HEK293T (cell line): Measurements from ENCODE around the gene CDH18.

ENCODE experiments used
- CTCF ChIA-PET: fragments of 350-600 bp; formaldehyde crosslinking; extraction: SDS; loops from one replicate; lab custom pipeline; 2021; ENCODE audit warnings: antibody characterized with exemption, inconsistent platforms; lab: Yijun Ruan, JAX
- POLR2A ChIA-PET: fragments of 350-600 bp; formaldehyde crosslinking; extraction: SDS; loops from one replicate; lab custom pipeline; 2020; ENCODE audit warnings: antibody characterized with exemption, inconsistent platforms; lab: Yijun Ruan, JAX
- DNase-seq: peaks from one replicate; pipeline ENCODE4 v3.0.0; 2012; ENCODE audit warnings: mixed read lengths; ENCODE audit errors: extremely low spot score
- ARNT ChIP-seq: fragments of 450-650 bp; IDR thresholded peaks from 2 replicates; pipeline ENCODE4 v1.6.1; 2017; ENCODE audit warnings: mild to moderate bottlenecking
- BHLHE40 ChIP-seq: fragments of 450-650 bp; IDR thresholded peaks from 2 replicates; pipeline ENCODE4 v1.6.1; 2016; ENCODE audit warnings: mild to moderate bottlenecking, moderate library complexity, borderline replicate concordance
- CTBP1 ChIP-seq: fragments of 450-650 bp; IDR thresholded peaks from 2 replicates; pipeline ENCODE4 v1.6.1; 2016; ENCODE audit warnings: borderline replicate concordance
- ELF4 ChIP-seq: fragments of 450-650 bp; IDR thresholded peaks from 2 replicates; pipeline ENCODE4 v1.6.1; 2017; ENCODE audit warnings: antibody characterized with exemption
- FOXA1 ChIP-seq: fragments of 450-650 bp; IDR thresholded peaks from 2 replicates; pipeline ENCODE4 v1.6.1; 2016; ENCODE audit warnings: mild to moderate bottlenecking
- FOXK2 ChIP-seq: fragments of 450-650 bp; IDR thresholded peaks from 2 replicates; pipeline ENCODE4 v1.6.1; 2016; ENCODE audit warnings: mild to moderate bottlenecking
- FOXM1 ChIP-seq: fragments of 450-650 bp; IDR thresholded peaks from 2 replicates; pipeline ENCODE4 v1.6.1; 2017; ENCODE audit warnings: mild to moderate bottlenecking, borderline replicate concordance
- HDGF ChIP-seq: fragments of 450-650 bp; IDR thresholded peaks from 2 replicates; pipeline ENCODE4 v1.6.1; 2017; ENCODE audit warnings: antibody characterized with exemption, borderline replicate concordance
- L3MBTL2 ChIP-seq: fragments of 450-650 bp; conservative IDR thresholded peaks from 2 replicates; pipeline ENCODE4 v1.6.1; 2016; ENCODE audit warnings: mild to moderate bottlenecking
- LEF1 ChIP-seq: fragments of 450-650 bp; IDR thresholded peaks from 2 replicates; pipeline ENCODE4 v1.6.1; 2017; ENCODE audit warnings: mild to moderate bottlenecking, borderline replicate concordance
- NFRKB ChIP-seq: fragments of 450-650 bp; IDR thresholded peaks from 2 replicates; pipeline ENCODE4 v1.6.1; 2016; ENCODE audit warnings: mild to moderate bottlenecking, moderate library complexity
- SP1 ChIP-seq: fragments of 450-650 bp; IDR thresholded peaks from 2 replicates; pipeline ENCODE4 v1.6.1; 2017
- SUZ12 ChIP-seq: fragments of 450-650 bp; IDR thresholded peaks from 2 replicates; pipeline ENCODE4 v1.6.1; 2016; ENCODE audit warnings: mild to moderate bottlenecking
- TARDBP ChIP-seq: fragments of 450-650 bp; IDR thresholded peaks from 2 replicates; pipeline ENCODE4 v1.6.1; 2016
- ZNF384 ChIP-seq: fragments of 450-650 bp; IDR thresholded peaks from 2 replicates; pipeline ENCODE4 v1.6.1; 2016
- TF ChIP-seq, protein P1 (sequence below): fragments of 450-650 bp; IDR thresholded peaks from 2 replicates; pipeline ENCODE4 v1.6.1; 2016

The CDH18 gene

DNA sequence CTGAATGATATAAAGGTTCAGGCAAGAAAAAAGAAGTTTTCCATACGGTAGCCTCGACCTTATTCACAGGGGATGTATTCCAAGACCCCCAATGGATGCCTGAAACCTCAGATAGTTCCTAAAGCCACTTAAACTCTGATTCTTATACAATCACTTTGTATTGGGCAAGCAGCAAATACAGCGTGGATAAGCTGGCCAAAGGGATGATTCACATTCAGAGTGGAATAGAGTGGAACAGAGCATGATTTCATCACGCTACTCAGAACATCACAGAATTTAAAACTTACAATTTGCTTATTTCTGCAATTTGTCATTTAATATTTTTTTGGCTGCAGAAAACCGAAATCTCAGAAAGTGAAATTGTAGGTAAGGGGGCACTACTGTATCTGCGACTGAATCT is 40.5 kb upstream of the CDH18 start:
- TF ChIP-seq HDGF (no peak), FOXM1 (no peak), ARNT (no peak), NFRKB (no peak), FOXA1 (no peak), BHLHE40 (no peak), TARDBP (no peak), FOXK2 (no peak), CTBP1 (no peak), L3MBTL2 (no peak), SUZ12 (no peak), LEF1 (no peak)
- TF ChIP-seq, protein P1, sequence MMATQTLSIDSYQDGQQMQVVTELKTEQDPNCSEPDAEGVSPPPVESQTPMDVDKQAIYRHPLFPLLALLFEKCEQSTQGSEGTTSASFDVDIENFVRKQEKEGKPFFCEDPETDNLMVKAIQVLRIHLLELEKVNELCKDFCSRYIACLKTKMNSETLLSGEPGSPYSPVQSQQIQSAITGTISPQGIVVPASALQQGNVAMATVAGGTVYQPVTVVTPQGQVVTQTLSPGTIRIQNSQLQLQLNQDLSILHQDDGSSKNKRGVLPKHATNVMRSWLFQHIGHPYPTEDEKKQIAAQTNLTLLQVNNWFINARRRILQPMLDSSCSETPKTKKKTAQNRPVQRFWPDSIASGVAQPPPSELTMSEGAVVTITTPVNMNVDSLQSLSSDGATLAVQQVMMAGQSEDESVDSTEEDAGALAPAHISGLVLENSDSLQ: no peak
- POLR2A ChIA-PET: no interaction called here
- no peak for DNase-seq
- CTCF ChIA-PET: no interaction called here

DNA sequence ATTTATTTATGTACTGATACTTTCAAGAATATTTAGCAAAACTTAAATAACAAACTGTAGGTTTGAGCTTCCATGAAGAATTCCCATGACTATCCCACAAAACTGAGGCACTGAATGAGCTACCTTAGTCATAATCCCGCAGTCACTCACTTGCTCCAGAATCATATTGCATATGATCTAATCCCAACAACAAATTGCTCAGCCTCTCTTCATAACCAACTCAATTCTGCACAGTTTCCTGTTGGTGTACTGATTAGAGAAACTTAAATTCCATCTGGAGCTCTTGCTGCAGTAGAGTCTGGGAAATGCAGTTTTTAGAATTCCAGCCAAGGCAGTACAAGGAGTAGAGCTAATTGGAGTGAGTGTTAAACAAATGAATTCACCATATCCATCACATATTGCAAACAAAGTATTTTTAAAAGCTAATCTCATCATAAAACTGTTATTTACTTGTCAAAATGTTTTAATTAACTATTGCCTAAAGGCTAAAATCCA is 35.7 kb upstream of the CDH18 start:
- CTCF ChIA-PET: no interaction called here
- TF ChIP-seq ZNF384 (no peak), ELF4 (no peak), BHLHE40 (no peak), FOXA1 (no peak), SP1 (no peak), SUZ12 (no peak), CTBP1 (no peak), TARDBP (no peak)
- TF ChIP-seq, protein P1: no peak
- DNase-seq: no peak
- POLR2A ChIA-PET: no interaction called here

DNA sequence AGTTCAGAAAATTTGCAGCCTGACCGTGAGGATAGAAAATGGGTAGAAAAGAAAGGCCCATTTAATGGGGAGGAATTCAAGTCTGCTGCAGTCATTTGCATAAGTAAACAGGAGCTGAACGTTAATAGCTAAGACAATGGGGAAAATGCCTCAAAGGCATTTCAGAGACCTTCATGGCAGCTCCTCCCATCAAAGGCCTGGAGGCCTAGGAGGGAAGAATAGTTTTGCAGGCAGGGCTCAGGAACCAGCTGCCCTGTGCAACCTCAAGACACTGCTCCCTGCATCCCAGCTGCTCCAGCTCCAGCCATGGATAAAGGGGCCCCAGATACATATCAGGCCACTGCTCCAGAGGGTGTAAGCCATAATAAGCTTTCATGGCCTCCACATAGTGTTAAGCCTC is 32.2 kb upstream of the CDH18 start:
- TF ChIP-seq ZNF384 (no peak), LEF1 (no peak), L3MBTL2 (no peak), BHLHE40 (no peak), ELF4 (no peak), SP1 (no peak), HDGF (no peak), FOXM1 (no peak), TARDBP (no peak), NFRKB (no peak), ARNT (no peak), CTBP1 (no peak), FOXK2 (no peak), FOXA1 (no peak), SUZ12 (no peak)
- TF ChIP-seq, protein P1: no peak
- ChIA-PET POLR2A (no interaction called here), CTCF (interaction anchor here (0.6 kb wide), 1 partner anchor 233 kb away, joined by 7 read pairs; no protein-coding TSS in a partner anchor)

DNA sequence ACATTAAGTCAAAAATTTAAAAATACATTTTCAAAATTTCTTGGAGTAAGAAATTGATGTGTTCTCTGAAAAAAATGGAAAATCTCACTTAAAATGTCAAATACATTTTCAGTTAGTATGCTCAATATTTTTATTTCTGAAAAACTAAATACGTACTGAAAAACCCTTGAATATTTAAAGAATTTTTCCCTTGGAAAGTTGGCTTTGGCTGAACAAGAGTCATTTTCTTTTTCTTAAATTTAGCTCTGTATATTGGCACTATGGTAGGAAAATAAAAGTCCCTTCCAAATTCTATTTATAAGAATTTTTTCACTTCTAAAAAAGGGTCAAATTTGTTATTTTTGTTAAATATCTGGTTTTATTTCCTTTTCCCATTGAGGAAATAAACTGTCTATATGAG is 29.0 kb upstream of the CDH18 start:
- TF ChIP-seq NFRKB: no peak
- TF ChIP-seq ZNF384: no peak
- TF ChIP-seq SP1: no peak
- TF ChIP-seq ELF4: no peak
- no peak for TF ChIP-seq SUZ12
- no peak for TF ChIP-seq BHLHE40
- CTCF ChIA-PET: no interaction called here
- no peak for DNase-seq
- POLR2A ChIA-PET: no interaction called here

More for the DNA sequence above, 32.2 kb upstream of the CDH18 start:
- no peak for DNase-seq

DNA sequence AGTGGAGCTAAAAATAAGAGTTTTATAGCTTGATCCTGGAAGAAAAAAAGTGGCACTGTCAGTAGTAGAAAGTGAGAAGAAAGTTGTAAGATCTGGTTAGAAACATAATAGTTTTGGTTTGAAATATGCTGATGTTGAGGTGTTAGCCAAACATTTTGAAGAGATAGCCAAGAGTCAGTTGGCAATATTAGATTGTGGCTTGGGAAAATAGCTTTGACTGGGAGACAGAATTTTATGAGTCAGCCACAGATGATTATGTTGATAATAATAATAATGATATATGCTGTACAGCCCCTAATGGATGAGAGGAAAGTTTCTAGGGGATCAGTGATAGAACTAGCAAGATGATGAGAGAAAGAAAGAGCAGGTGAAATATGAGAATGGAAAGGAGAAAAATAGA is 12.4 kb upstream of the CDH18 start:
- CTCF ChIA-PET: no interaction called here
- no peak for TF ChIP-seq L3MBTL2
- no peak for TF ChIP-seq LEF1
- no peak for TF ChIP-seq FOXM1
- no peak for TF ChIP-seq SP1
- TF ChIP-seq NFRKB: no peak
- no peak for TF ChIP-seq ZNF384
- no peak for TF ChIP-seq SUZ12
- no peak for TF ChIP-seq TARDBP
- TF ChIP-seq CTBP1: no peak
- no peak for DNase-seq
- POLR2A ChIA-PET: no interaction called here

DNA sequence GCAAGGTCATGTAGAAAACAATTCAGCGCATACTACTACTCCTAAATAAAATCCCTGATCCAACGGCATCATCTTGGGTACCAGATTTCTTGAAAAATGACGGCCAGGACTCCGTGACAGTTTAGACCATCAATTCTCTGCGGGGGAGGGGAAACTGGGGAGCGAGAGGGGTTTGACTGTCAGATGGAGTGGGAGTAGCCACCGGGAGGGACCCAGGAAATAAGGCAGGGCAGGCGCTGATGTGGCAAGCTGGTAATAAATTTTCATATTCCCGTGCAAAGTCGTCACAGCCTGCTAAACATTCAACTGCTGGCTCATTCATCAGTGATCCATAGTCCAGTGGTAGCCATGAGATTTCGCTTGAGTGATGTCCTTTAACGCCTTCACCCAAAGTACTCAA is 457 bp upstream of the CDH18 start:
- CTCF ChIA-PET: no interaction called here
- DNase-seq: no peak
- POLR2A ChIA-PET: no interaction called here
- TF ChIP-seq L3MBTL2 (no peak), CTBP1 (no peak), NFRKB (no peak), SUZ12 (no peak)

DNA sequence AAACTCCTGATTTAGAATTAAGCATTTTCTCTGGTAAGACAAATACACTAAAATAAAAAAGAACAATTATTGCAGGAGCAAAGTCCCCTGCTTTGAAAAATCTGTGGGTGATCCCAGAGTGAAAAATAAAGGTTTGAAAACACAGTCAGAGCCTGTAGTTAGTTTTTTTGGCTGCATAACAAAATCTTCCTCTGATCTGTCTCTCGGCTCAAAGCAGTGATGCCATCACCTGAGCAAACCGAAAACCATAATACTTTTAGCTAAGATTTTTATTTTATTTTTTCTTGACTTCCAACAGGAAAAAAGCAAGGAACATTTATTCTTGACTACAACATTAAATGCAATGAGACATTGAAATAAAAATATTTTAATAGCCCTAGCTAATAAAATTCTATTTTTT is 1.2 kb downstream of the CDH18 start:
- CTCF ChIA-PET: no interaction called here
- TF ChIP-seq TARDBP (no peak), NFRKB (no peak), ELF4 (no peak), ZNF384 (no peak), LEF1 (no peak), L3MBTL2 (no peak), HDGF (no peak), FOXA1 (no peak), SUZ12 (no peak), CTBP1 (no peak), SP1 (no peak), FOXK2 (no peak)
- TF ChIP-seq, protein P1: no peak
- no peak for DNase-seq
- POLR2A ChIA-PET: no interaction called here
